ENCODE results near the gene COPA.

Gene COPA

GRCh38 chr1:160374306-160375110 is 31.5 kb upstream of the COPA start:
- TF ChIP-seq FOXA1 (IDR thresholded peaks at IDR 0.05) (no peak), SUZ12 (IDR thresholded peaks at IDR 0.05) (no peak), FOXK2 (IDR thresholded peaks at IDR 0.05) (no peak), HDGF (IDR thresholded peaks at IDR 0.05; ENCODE audit: borderline replicate concordance) (no peak), ARNT (IDR thresholded peaks at IDR 0.05) (no peak), SP1 (IDR thresholded peaks at IDR 0.05) (no peak)
- DNase-seq (ENCODE audit: extremely low spot score) = no peak
- CTCF ChIA-PET = interaction anchor here (0.7 to 5.9 kb wide), 4 partner anchors 21 to 273 kb away, joined by 3 to 45 read pairs (median 4); no protein-coding TSS in a partner anchor
- POLR2A ChIA-PET = interaction anchor here (1.1 to 1.5 kb wide), 2 partner anchors 12 to 19 kb away, joined by 3 to 5 read pairs; no protein-coding TSS in a partner anchor

- POLR2A ChIA-PET = interaction anchor here (1.5 kb wide), 1 partner anchor 11 kb away, joined by 5 read pairs; no protein-coding TSS in a partner anchor
- CTCF ChIA-PET = interaction anchor here (0.6 to 5.9 kb wide), 5 partner anchors 20 to 520 kb away, joined by 3 to 45 read pairs (median 4); no protein-coding TSS in a partner anchor
- DNase-seq (ENCODE audit: extremely low spot score) = no peak
- no peak for TF ChIP-seq CTBP1 (IDR thresholded peaks at IDR 0.05; ENCODE audit: borderline replicate concordance)
- TF ChIP-seq L3MBTL2 (conservative IDR thresholded peaks at IDR 0.05) = no peak
- no peak for TF ChIP-seq TARDBP (IDR thresholded peaks at IDR 0.05)
- TF ChIP-seq HDGF (IDR thresholded peaks at IDR 0.05; ENCODE audit: borderline replicate concordance) = no peak
- TF ChIP-seq PKNOX1 (IDR thresholded peaks at IDR 0.05) = no peak
- no peak for TF ChIP-seq ELF4 (IDR thresholded peaks at IDR 0.05)
- no peak for TF ChIP-seq BHLHE40 (IDR thresholded peaks at IDR 0.05; ENCODE audit: borderline replicate concordance)
- TF ChIP-seq NFRKB (IDR thresholded peaks at IDR 0.05) = no peak
- TF ChIP-seq SUZ12 (IDR thresholded peaks at IDR 0.05) = no peak
- no peak for TF ChIP-seq FOXK2 (IDR thresholded peaks at IDR 0.05)
- TF ChIP-seq SP1 (IDR thresholded peaks at IDR 0.05) = no peak
Observed at GRCh38 chr1:160373696-160374095, 30.6 kb upstream of the COPA start.

- ChIA-PET POLR2A (interaction anchor here (1.0 to 1.3 kb wide), 2 partner anchors 9 kb away, joined by 4 to 5 read pairs; no protein-coding TSS in a partner anchor), CTCF (interaction anchor here (0.8 to 1.4 kb wide), 2 partner anchors 80 to 286 kb away, joined by 3 read pairs; no protein-coding TSS in a partner anchor)
- DNase-seq (ENCODE audit: extremely low spot score) = no peak
- TF ChIP-seq HDGF (IDR thresholded peaks at IDR 0.05; ENCODE audit: borderline replicate concordance) (no peak), L3MBTL2 (conservative IDR thresholded peaks at IDR 0.05) (no peak), SUZ12 (IDR thresholded peaks at IDR 0.05) (no peak), PKNOX1 (IDR thresholded peaks at IDR 0.05) (no peak), ELF4 (IDR thresholded peaks at IDR 0.05) (no peak), NFRKB (IDR thresholded peaks at IDR 0.05) (no peak), ZNF384 (IDR thresholded peaks at IDR 0.05) (no peak), FOXA1 (IDR thresholded peaks at IDR 0.05) (no peak), SP1 (IDR thresholded peaks at IDR 0.05) (no peak), FOXM1 (IDR thresholded peaks at IDR 0.05; ENCODE audit: borderline replicate concordance) (no peak), BHLHE40 (IDR thresholded peaks at IDR 0.05; ENCODE audit: borderline replicate concordance) (no peak)
Observed at GRCh38 chr1:160371756-160372155, 28.7 kb upstream of the COPA start.

GRCh38 chr1:160371346-160371631 is 28.2 kb upstream of the COPA start:
- TF ChIP-seq ELF4 (IDR thresholded peaks at IDR 0.05) = no peak
- TF ChIP-seq L3MBTL2 (conservative IDR thresholded peaks at IDR 0.05) = no peak
- TF ChIP-seq ARNT (IDR thresholded peaks at IDR 0.05) = no peak
- no peak for TF ChIP-seq PKNOX1 (IDR thresholded peaks at IDR 0.05)
- no peak for TF ChIP-seq SUZ12 (IDR thresholded peaks at IDR 0.05)
- no peak for TF ChIP-seq ZNF384 (IDR thresholded peaks at IDR 0.05)
- no peak for TF ChIP-seq BHLHE40 (IDR thresholded peaks at IDR 0.05; ENCODE audit: borderline replicate concordance)
- no peak for TF ChIP-seq NFRKB (IDR thresholded peaks at IDR 0.05)
- TF ChIP-seq SP1 (IDR thresholded peaks at IDR 0.05) = no peak
- TF ChIP-seq FOXA1 (IDR thresholded peaks at IDR 0.05) = no peak
- TF ChIP-seq LEF1 (IDR thresholded peaks at IDR 0.05; ENCODE audit: borderline replicate concordance) = no peak
- no peak for TF ChIP-seq HDGF (IDR thresholded peaks at IDR 0.05; ENCODE audit: borderline replicate concordance)
- no peak for TF ChIP-seq TARDBP (IDR thresholded peaks at IDR 0.05)
- ChIA-PET CTCF (interaction anchor here (1.1 kb wide), 1 partner anchor 79 kb away, joined by 4 read pairs; no protein-coding TSS in a partner anchor), POLR2A (interaction anchor here (1.0 kb wide), 1 partner anchor 8 kb away, joined by 4 read pairs; no protein-coding TSS in a partner anchor)
- no peak for DNase-seq (ENCODE audit: extremely low spot score)

- CTCF ChIA-PET = interaction anchor here (1.1 kb wide), 1 partner anchor 79 kb away, joined by 4 read pairs; no protein-coding TSS in a partner anchor
- no peak for DNase-seq (ENCODE audit: extremely low spot score)
- POLR2A ChIA-PET = interaction anchor here (1.0 kb wide), 1 partner anchor 8 kb away, joined by 4 read pairs; no protein-coding TSS in a partner anchor
- TF ChIP-seq TARDBP (IDR thresholded peaks at IDR 0.05) = no peak
- no peak for TF ChIP-seq HDGF (IDR thresholded peaks at IDR 0.05; ENCODE audit: borderline replicate concordance)
- no peak for TF ChIP-seq L3MBTL2 (conservative IDR thresholded peaks at IDR 0.05)
- no peak for TF ChIP-seq SP1 (IDR thresholded peaks at IDR 0.05)
- no peak for TF ChIP-seq CTBP1 (IDR thresholded peaks at IDR 0.05; ENCODE audit: borderline replicate concordance)
- no peak for TF ChIP-seq FOXA1 (IDR thresholded peaks at IDR 0.05)
- no peak for TF ChIP-seq ELF4 (IDR thresholded peaks at IDR 0.05)
- no peak for TF ChIP-seq ARNT (IDR thresholded peaks at IDR 0.05)
- no peak for TF ChIP-seq ZNF384 (IDR thresholded peaks at IDR 0.05)
- no peak for TF ChIP-seq FOXM1 (IDR thresholded peaks at IDR 0.05; ENCODE audit: borderline replicate concordance)
- TF ChIP-seq LEF1 (IDR thresholded peaks at IDR 0.05; ENCODE audit: borderline replicate concordance) = no peak
- TF ChIP-seq BHLHE40 (IDR thresholded peaks at IDR 0.05; ENCODE audit: borderline replicate concordance) = no peak
- TF ChIP-seq FOXK2 (IDR thresholded peaks at IDR 0.05) = no peak
- no peak for TF ChIP-seq SUZ12 (IDR thresholded peaks at IDR 0.05)
- TF ChIP-seq NFRKB (IDR thresholded peaks at IDR 0.05) = no peak
- no peak for TF ChIP-seq PKNOX1 (IDR thresholded peaks at IDR 0.05)
Observed at GRCh38 chr1:160370561-160371345, 27.7 kb upstream of the COPA start.

All from HEK293T (cell line).